SK-N-SH (cell line): Measurements from ENCODE around the gene TSPAN8.

Experiments used
- ELF1 ChIP-seq: IDR thresholded peaks from 2 replicates; pipeline ENCODE4 v1.4.0; 2012
- EP300 ChIP-seq, 2 experiments: IDR thresholded peaks; 2 replicates each; pipeline versions ENCODE4 v1.4.0 to v1.6.1; 2012; ENCODE audit warnings: borderline replicate concordance in 1 of 2, low read depth in 1 of 2, low read length in 1 of 2
- EZH2phosphoT487 ChIP-seq: fragments of 200-600 bp; sonication (generic); IDR thresholded peaks from 2 replicates; pipeline ENCODE4 v1.6.1; 2017; ENCODE audit warnings: low read depth, mixed run types, mild to moderate bottlenecking, antibody characterized with exemption, moderate library complexity, borderline replicate concordance
- FOXM1 ChIP-seq: IDR thresholded peaks from 2 replicates; pipeline ENCODE4 v1.4.0; 2012; ENCODE audit warnings: low read depth, mild to moderate bottlenecking
- MXI1 ChIP-seq: IDR thresholded peaks from 2 replicates; pipeline ENCODE4 v1.6.1; 2012; ENCODE audit warnings: mild to moderate bottlenecking, low read depth, low read length, improper control_type of control experiment
- SMC3 ChIP-seq: IDR thresholded peaks from 2 replicates; pipeline ENCODE4 v1.6.1; 2012; ENCODE audit warnings: low read depth, low read length, improper control_type of control experiment
- TCF12 ChIP-seq: IDR thresholded peaks from 2 replicates; pipeline ENCODE4 v1.4.0; 2012
- TEAD4 ChIP-seq: IDR thresholded peaks from 2 replicates; pipeline ENCODE4 v1.4.0; 2012; ENCODE audit warnings: mild to moderate bottlenecking, borderline replicate concordance; ENCODE audit not compliant: insufficient read depth
- YY1 ChIP-seq: IDR thresholded peaks from 2 replicates; pipeline ENCODE4 v1.4.0; 2012; ENCODE audit warnings: low read depth, mild to moderate bottlenecking
- TF ChIP-seq, protein P1 (sequence below): fragments of 200-600 bp; sonication (generic); IDR thresholded peaks from 2 replicates; pipeline ENCODE4 v1.6.1; 2017; ENCODE audit warnings: antibody characterized with exemption, mild to moderate bottlenecking, moderate library complexity
- TF ChIP-seq, protein P2 (sequence below): fragments of 150-350 bp; IDR thresholded peaks from 2 replicates; pipeline ENCODE4 v1.6.1; 2017; ENCODE audit warnings: antibody characterized with exemption, low read length, low read depth, borderline replicate concordance
- TF ChIP-seq, protein P3 (sequence below): IDR thresholded peaks from 2 replicates; pipeline ENCODE4 v1.4.0; 2012; ENCODE audit warnings: low read depth, borderline replicate concordance

DNA sequence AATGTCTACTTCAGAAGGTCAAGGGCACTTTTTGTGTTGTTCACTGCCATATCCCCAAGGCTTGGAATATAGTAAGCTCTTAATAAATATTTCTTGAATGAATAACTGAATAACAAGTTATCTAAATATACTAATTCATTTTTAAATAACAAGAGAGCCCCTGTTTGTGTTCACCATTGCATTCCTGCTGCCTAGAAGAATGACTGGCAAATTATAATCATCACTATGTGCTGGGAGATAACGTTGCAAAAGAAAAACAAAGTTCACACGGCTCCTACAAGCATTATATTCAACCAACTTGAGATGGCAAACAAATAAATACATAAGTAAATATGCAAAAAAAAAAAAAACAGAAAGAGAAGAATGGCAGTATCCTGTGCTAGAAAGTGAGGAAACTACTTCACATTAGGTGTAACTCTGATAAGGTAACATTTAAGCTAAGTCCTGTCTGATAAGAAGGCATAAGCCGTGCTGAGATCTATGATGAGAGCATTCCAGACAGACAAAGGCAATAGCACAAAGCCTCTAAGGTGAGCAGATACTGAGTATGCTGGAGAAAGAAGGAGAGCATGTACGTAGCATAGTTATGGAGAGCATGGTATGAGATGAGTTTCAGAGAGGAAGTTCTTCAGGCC lies 9.2 kb upstream of the TSPAN8 start:
- TF ChIP-seq, protein P1, sequence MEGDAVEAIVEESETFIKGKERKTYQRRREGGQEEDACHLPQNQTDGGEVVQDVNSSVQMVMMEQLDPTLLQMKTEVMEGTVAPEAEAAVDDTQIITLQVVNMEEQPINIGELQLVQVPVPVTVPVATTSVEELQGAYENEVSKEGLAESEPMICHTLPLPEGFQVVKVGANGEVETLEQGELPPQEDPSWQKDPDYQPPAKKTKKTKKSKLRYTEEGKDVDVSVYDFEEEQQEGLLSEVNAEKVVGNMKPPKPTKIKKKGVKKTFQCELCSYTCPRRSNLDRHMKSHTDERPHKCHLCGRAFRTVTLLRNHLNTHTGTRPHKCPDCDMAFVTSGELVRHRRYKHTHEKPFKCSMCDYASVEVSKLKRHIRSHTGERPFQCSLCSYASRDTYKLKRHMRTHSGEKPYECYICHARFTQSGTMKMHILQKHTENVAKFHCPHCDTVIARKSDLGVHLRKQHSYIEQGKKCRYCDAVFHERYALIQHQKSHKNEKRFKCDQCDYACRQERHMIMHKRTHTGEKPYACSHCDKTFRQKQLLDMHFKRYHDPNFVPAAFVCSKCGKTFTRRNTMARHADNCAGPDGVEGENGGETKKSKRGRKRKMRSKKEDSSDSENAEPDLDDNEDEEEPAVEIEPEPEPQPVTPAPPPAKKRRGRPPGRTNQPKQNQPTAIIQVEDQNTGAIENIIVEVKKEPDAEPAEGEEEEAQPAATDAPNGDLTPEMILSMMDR = no peak
- TF ChIP-seq SMC3 = no peak
- TF ChIP-seq, protein P2, sequence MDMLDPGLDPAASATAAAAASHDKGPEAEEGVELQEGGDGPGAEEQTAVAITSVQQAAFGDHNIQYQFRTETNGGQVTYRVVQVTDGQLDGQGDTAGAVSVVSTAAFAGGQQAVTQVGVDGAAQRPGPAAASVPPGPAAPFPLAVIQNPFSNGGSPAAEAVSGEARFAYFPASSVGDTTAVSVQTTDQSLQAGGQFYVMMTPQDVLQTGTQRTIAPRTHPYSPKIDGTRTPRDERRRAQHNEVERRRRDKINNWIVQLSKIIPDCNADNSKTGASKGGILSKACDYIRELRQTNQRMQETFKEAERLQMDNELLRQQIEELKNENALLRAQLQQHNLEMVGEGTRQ = no peak
- TF ChIP-seq EP300 (IDR thresholded peaks at IDR 0.05; ENCODE audit: borderline replicate concordance in 1 of 2, low read depth in 1 of 2, low read length in 1 of 2) = no peak
- no peak for TF ChIP-seq YY1
- TF ChIP-seq EZH2phosphoT487 = no peak
- TF ChIP-seq TCF12 = no peak
- TF ChIP-seq, protein P3, sequence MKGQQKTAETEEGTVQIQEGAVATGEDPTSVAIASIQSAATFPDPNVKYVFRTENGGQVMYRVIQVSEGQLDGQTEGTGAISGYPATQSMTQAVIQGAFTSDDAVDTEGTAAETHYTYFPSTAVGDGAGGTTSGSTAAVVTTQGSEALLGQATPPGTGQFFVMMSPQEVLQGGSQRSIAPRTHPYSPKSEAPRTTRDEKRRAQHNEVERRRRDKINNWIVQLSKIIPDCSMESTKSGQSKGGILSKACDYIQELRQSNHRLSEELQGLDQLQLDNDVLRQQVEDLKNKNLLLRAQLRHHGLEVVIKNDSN = no peak
- no peak for TF ChIP-seq TEAD4
- TF ChIP-seq FOXM1 = no peak
- TF ChIP-seq ELF1 = no peak
- no peak for TF ChIP-seq MXI1
